Smooth muscle cell of the brain vasculature (primary cell): Measurements from ENCODE around the gene POU2AF1.
"Not testable (repeated sequence)": the region's sequence is repeated elsewhere in the genome, so short reads cannot be mapped to it uniquely, and the experiment has no call there.

ENCODE experiments used
- DNase-seq: peaks from one replicate; pipeline ENCODE4 v3.0.0-alpha.2; 2012; ENCODE audit warnings: low read depth, low spot score

The POU2AF1 gene

DNA sequence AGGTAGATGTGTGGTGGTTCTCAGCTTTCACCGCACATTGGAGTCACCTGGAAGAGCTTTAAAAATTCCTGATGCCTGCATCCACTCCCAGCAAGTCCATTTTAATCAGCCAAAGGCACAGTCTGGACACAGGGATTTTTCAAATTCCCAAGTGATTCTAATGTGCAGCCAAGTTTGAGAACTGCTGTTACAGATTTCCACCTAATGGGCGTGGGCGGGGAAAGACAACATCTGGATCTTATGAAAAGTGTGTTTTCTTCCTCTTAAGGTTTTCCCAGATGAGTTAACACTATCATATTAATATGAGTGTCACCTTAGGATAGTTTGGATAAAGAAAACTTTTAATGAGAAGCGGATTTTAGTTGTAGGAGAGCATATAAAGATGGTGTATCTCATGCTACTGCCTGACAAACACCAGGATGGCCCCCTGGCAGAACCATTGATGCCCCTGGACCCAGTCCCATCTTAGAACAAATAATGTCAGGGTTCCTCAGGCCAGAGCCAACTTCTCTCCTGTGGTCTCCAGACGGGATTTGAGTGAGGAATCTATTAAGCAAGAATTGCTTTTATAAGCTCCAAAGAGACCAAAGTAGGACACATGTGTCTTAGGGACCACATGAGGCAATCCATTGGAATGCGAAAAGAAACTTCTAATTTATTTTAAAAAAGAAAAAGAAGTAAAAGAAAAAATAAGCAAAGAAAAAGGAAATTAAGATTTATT lies 31.9 kb downstream of the POU2AF1 start:
- no peak for DNase-seq

DNA sequence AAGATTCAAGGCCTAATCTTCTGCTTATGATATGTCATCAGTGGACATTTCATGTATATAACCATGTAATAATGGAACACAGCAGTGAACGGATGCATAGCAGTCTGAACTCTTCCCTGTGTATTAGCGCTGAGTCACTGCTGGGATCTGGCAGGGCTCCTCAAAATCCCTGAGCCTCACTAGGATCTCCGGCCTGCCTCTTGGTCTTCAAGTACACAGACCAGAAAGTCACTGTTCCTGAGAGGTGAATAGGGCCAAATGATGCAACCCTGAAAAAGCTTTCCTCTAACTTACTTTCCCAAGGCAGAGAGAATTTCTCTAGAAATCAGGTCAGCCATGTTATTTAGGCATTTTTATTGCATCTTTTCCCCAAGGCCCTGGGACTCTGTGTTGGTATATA lies 35.0 kb downstream of the POU2AF1 start:
- peak; percentile 13 for DNase-seq

DNA sequence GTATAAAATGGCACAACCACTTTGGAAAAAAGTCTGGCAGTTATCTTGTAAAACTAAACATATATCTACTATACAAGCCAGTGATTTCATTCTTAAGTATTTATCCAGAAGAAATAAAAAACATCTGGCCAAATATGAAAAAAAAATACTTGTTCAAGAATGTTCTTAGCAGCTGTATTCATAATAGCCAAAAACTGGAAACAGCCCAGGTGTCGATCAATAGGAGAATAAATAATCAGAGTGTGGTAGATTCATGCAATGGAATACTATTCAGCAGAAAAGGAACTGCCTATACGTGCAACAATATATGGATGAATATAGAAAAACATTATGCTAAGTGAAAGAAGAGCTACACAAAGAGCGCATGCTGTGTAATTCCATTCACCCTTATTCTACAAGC lies 36.7 kb downstream of the POU2AF1 start:
- no peak for DNase-seq

DNA sequence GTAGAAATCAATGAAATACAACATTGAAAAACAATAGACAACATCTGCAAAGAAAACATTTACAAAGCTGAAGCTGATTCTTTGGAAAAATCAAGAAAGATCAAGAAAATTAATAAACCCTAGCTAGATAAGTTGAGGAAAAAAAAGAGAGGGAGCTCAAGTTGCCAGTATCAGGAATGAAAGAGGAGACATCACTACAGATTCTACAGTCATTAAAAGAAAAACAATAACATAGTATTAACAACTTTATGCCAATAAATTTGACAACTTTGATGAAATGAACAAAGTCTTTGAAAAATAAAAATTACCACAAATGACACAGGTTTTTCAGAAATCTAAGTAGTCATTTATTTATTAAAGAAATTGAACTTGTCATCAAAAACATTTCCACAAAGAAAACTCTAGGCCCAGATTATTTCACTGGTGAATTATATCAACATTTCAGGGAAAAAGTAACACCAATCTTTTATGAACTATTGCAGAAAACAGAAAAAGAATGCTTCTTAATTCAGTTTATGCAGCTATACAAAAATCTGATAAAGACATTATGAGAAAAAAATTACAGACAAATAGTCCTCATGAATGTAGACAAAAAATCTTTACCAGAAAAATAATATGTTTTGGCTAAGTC lies 39.2 kb downstream of the POU2AF1 start:
- no peak for DNase-seq

DNA sequence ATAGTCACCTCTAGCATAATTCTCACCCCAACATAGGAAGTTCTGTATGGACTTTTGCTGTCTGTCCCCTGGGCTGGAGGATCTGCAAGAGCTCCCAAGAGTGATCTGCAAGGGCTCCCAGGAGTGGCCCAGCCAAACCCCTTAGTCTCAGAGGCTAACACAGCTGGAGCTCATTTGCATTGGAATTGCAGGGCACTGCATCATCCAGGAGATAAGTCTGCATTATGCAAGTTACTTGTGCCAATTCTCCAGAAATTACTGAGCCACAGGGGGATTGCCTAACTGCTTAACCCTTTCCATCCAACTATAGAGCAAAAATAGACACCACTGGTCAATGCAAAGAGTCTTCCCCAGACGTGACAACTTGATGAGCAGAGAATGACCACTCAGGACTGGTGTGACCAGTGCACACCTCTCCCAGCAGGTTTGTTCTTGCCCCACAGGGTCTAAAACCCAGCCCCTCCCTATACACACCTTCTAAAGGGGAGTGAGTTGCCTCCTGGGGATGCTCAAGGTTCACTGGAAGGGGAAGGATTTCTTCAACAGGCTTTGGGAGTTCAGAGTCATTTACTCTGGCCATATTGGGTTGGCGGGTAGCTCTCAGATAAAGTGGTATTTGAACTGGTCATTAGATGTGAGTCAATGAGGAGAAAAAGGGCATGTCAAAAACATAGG lies 42.4 kb downstream of the POU2AF1 start:
- DNase-seq, result no peak

DNA sequence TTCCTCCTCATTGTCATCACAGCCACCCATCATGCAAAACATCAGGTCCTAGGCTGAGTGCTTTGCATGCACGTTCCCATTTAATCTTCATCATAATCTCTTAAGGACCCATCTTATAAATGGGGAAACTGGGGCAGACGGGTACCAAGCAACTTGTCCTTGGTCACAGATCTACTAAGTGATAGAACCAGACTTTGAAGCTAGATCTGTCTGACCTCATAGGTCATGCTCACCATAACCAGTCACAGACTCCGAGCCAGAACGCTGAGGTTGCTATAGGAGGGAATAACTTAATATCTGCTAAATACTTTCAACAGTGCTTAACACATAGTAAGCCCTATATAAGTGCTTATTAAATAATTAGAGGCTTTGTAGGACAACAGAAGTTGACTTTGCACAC lies 43.0 kb downstream of the POU2AF1 start:
- no peak for DNase-seq

DNA sequence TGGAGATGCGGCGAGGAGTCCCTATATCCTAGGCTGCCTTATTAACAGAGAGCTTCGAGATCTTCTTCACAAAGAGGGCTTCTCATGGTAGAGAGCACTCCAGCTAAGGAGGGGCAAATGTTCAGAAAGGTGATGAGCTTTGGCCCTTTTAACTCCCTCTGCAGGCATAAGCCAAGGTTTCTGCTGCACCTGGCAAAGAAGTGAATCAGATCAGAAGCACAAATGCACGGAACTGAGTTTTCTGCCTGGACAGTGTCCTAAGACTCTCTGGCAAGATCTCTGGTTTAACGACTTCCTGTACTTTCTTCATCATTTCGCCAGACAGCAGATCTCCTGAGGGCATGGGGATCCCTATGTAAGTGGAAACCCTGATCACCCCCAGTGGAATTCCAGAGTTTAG lies 43.5 kb downstream of the POU2AF1 start:
- no peak for DNase-seq

DNA sequence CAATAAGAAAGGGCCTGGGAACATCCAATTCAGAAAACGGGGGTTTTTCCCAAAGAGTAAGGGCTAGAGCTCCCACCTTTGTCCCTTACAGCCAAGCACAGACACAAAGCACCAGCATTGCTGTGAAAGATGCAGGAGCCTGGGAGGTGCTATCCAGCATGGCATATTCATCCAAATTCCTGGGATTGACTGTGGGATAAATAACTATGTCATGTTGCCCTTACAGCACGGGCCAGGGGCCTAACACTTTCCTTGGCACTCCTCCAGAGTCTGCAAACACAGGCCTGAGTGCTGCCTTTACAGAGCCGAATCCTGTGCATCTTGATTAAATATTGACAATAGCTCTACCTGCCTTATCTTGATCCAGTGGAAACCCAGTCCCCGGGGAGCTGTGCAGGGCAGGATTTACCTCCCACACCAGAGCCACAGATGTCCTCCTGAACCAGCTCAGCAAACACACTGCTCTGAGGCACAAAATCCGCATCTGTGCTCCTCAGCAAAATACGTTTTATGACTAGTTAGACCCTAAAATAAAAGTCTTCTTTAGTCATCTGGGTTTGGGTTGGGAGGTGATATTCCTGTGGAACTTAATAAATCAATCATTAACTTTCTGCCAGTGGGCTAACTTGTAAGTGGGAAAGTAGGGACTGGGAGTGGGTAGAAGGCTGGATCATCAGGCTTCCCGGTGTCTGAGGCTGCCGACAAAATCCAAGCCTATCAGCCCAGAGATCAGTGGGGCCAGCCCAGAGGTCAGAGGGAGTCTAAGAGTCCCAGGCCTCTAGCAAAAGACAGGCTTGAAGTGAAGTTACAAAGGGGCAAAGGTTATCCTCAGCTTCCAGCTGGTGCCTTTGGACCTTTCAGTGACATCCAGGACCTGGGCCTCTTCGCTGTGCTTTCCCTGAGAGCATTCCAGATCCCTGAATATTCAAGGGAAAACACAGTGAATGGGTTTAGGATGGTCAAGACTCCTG lies 44.3 kb downstream of the POU2AF1 start:
- DNase-seq, result no peak

DNA sequence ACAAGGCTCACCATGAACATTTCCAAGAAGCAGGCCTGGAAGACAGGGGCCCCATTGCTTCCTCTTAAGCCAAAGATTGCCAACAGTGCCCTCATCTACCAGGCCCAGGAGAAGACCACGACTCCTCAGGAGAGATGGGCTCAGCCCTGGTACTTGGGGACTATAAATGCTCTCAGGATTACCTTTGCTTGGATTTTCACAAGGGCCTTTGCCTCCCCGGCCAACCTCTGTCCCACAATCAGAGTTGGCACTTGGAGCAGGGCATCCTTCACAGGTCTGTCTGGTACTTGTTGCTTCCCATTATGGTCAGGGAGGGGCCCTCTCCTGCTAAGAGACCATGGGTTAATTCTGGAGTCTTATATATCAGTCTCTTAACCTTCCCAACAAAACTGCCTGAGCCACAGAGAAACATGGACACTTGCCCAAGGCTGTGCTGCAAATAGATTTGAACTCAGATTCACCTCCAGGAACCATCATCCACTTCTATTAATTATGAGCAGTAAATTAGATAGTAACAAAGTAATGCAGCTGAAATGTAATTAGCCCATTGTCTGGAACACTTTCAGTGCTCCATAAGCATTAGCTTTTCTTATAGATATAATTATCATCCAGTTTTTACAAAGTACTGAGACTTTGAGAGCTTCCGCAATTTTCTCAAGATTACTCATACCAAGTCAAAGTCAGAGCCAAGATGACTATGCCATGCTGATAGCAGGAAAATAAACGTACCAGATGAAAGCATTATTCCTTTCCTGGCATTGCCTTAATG lies 47.2 kb downstream of the POU2AF1 start:
- no peak for DNase-seq

DNA sequence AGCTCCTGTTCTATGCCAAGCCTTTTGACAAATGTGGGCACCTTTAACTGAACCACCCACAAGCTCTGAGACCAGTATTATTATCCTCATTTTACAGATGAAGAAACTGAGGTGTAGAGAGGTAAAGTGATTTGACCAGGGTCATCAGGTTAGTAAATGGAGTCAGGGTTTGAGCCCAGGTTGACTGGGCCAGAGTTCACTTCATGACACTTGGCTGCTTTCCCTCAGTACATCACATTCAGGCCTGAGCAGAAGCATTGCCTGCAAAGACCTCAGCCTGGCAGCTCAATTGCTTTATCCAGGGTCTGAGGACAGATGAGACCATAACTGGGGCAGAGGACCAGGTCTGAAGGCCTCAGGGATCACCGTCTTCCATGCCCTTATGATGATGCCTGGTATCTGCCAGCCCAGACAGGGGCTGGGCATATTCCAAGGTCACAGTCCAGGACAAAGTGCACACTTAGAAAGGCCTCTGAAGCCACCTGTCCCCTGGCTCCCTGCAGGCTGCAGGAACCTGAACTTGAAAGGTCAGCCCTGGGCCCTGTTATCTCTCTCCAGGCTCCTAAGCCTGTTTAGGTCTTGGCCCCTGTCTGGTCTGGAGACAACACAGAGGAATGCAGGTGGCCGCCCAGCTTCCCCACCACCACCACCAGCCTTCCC lies 48.7 kb downstream of the POU2AF1 start:
- DNase-seq, result no peak

DNA sequence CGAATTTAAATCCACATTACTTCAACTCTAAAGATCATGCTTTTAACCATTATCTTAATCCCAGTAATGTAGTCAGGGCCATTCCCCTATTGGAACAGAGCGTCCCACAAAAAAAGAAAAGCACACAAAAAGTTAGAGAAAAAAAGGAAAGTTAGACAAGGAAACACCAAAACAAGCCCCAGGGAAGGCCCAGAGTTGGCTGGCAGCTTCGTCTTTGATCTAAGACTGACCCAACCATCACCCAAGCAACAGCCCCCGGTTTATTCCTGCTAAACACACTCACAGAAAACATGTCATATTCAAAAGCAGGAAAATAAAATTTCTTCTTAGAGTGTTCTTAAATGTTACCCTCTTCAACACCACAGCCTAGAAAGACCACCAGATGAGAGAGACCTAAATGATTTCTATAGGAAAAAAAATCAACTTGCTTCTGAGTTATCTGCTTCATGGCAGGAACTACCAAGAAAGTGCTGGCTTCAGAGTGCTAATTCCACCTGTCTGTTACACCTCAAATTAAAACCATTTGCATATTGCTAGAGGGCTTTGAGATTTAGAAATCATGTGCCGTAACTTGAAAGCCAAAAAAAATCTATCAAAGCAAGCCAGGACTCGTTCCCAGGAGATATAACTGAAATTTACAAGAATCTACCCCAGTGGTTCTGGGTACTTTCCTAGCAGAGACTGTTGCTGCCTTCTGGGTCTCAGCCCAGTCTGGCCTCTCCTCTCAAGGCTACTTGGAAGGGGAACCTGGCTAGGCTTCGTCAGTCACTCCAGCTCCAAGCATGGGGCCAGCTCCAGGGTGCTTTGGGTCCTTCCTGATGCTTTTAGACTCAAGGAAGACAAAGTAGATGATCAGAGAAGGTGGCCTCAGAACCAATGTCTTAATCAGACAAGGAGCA lies 49.5 kb downstream of the POU2AF1 start:
- no peak for DNase-seq

DNA sequence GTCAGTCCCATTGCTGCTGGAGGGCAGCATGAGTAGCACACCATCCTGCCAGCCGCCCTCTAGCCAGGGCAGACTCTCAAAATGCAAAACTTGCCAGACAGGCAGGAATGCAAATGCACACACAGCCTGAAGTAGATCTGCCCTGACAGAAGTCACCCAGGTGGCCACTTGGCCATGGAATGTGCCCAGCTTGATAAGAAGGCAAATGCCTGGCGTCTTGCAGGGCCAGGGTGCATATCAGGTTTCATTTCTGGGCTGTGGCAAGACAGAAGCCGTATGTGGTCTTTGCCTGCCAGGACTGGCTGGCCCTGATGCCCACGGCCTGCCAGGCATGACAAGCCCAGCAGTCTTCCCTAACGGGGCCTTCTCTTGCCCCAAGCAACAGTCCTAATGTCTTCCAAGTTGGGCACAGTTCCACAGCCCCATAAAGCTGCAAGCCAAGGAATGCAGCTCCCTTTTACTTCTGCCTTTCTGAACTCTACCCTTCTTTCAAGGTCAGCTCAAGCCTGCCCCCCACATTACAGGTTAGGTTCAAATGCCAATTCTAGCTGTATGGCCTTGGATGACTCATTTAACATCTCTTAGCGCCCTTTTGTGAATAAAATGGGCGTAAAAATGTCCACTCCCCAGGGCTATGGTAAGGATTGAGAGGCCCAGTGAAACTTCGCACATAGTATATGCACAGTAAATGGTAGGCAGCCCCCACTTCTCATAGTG lies 51.0 kb downstream of the POU2AF1 start:
- DNase-seq, result no peak

DNA sequence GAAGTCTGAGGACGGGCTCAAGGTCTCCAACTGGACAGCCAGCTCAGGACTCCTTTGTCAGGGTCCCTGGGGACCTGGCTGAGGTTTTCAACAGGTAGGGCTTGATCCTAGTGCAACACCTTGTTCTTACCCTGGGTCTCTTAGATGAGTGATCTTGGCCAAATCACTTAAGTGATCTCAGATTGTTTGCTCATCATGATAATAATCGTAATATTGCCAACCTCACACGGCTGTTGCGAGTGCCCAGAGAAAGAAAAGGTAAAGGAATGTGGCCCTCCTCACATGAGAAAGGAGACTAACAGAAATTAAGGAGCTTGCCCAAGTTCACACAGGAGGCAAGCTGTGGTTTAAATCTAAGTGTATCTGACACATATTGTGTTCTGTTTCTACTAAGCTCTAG lies 52.3 kb downstream of the POU2AF1 start:
- DNase-seq, result no peak

DNA sequence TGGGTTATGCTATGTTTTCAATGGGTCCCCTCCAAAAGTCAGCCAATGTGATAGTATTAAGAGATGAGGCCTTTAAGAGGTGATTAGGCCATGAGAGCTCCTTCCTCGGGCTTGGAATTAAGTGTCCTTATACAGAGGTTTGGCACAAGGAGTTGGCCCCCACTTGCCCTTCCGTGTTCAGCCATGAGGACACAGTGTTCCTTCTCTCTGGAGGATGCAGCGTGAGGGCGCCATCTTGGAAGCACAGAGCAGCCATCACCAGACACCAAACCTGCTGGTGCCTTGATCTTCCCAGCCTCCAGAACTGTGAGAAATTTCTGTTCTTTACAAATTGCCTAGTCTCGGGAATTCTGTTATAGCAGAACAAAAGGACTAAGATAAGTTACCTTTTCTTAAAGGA lies 53.8 kb downstream of the POU2AF1 start:
- DNase-seq, result no peak

DNA sequence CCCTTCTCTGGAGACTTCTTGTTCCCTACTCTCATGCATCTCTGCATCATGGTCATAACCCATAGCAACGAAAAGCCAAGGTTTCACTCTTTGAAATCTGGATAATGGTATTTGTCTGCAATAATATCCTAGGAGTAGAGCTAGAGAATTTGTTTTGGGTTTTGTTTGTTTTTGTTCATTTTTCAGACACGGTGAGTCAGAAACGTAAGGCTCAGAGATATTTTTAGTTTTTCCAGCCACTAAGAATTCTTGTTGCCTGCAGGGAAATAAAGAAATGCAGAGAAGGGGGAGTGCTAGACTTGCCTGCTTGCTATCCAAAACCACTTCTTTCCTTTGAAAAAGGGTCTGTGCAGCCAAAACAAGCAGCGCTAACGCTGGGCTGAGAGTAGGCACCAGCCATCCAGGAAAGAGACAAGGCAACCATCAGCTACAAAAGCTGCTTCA lies 54.8 kb downstream of the POU2AF1 start:
- DNase-seq, result no peak

DNA sequence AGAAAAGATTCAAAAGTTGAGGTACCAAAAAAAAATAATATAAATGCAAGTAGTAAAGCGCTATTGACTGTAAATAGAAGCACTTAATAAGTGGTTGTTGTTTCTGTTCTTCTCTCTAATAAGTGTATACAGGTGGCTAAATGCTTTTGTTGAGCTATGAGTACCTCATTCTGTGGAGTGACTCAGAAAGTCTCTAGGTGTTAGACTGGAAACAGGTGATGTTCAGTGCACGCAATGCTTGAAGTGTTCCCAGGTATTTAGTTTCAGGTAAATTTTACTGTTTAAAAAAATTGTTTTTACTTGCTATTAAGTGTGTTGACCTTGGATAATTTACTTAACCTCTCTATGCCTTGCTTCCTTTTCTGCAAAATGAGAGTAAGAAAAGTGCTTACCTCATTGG lies 56.5 kb downstream of the POU2AF1 start:
- DNase-seq, result no peak

DNA sequence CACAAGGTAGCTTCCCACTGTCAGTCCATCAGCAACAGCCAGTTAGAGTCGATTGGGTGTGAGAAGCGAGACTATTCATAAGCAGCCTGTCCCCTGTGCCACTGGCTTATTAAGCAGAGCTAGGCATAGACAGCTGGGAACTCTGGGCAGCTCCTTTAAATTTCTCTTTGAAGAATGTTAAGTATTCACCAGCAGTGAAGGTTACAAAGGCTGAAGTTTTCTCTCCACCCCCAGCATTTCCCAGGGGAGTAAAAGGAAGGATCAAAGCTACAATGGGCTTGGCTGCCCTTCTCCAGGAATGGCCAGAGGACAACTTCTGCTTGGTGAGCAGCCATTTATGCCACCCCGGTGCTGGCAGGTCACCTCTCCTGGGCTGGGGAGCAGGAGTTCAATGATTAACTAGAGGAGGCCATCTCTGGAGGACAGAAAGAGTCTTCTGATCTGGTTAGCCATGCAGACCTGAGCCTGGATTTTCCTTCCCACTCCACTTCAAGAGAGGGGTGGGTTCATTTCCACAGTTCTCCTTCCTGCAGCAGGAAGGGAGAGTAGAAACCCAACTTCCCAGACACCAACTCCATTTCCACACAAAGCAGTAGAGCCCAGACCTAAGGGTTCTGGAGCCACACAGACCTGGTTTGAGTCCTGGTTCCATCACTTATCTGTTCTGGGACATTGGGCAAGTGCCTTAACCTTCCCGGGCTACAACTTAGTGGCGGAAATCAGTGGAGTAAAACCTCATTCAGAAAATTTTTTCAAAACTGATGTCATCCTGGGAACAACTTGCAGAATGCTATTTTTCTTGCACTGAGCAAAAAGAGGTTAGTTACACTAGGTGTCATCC lies 58.1 kb downstream of the POU2AF1 start:
- DNase-seq, result no peak

DNA sequence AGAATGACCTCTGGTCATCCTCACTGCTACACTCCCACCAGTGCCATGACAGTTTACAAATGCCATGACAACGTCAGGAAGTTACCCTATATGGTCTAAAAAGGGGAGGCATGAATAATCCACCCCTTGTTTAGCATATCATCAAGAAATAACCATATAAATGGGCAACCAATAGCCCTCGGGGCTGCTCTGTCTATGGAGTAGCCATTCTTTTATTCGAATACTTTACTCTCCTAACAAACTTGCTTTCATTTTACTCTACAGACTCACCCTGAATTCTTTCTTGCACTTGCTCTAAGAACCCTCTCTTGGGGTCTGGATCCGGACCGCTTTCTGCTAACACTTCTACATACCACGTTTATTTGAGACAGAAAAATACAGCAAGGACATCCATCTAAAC lies 58.9 kb downstream of the POU2AF1 start:
- not testable (repeated sequence) for DNase-seq
